Thymus (tissue), 11 donors: ENCODE results near the gene FHIT. TPM values are rescaled to one million over a fixed set of nuclear protein-coding genes. Genes with fewer than 3 reads are reported as not detected.

Source experiments
- DNase-seq, 9 donors: peaks; one replicate each; pipeline ENCODE4 v3.0.0-alpha.2; 2013; ENCODE audit warnings: low spot score in 9 of 9, low read depth in 6 of 9, missing footprints in 1 of 9
- H3K27ac ChIP-seq, 2 donors: one replicate each; pipeline ENCODE4 v1.5.1; 2013; ENCODE audit warnings: control low read depth in 1 of 2, low read depth in 1 of 2, low read length in 1 of 2, mild to moderate bottlenecking in 1 of 2, moderate library complexity in 1 of 2
- H3K27me3 ChIP-seq, 2 donors: one replicate each; pipeline ENCODE4 v1.5.1; 2013; ENCODE audit warnings: low read length in 1 of 2; ENCODE audit not compliant: control insufficient read depth in 2 of 2, insufficient read depth in 1 of 2
- H3K36me3 ChIP-seq, 2 donors: one replicate each; pipeline ENCODE4 v1.5.1; 2013; ENCODE audit warnings: low read length in 1 of 2, mild to moderate bottlenecking in 1 of 2, moderate library complexity in 1 of 2; ENCODE audit not compliant: control insufficient read depth in 2 of 2, insufficient read depth in 2 of 2
- H3K4me1 ChIP-seq, 2 donors: one replicate each; pipeline ENCODE4 v1.5.1; 2013; ENCODE audit warnings: low read length in 2 of 2; ENCODE audit not compliant: control insufficient read depth in 2 of 2, insufficient read depth in 2 of 2
- H3K4me3 ChIP-seq, 2 donors: one replicate each; pipeline ENCODE4 v1.5.1; 2013; ENCODE audit warnings: low read length in 2 of 2, control low read depth in 1 of 2, mild to moderate bottlenecking in 1 of 2
- H3K9me3 ChIP-seq, 2 donors: one replicate each; pipeline ENCODE4 v1.5.1; 2013; ENCODE audit warnings: low read length in 1 of 2, mild to moderate bottlenecking in 1 of 2; ENCODE audit not compliant: control insufficient read depth in 2 of 2, insufficient read depth in 1 of 2
- WGBS: extraction: QIAGEN DNeasy Blood & Tissue Kit; methylation state at CpG from one replicate; pipeline ENCODE4 v1.1.7; 2013; 5-methylcytosine and 5-hydroxymethylcytosine counted together
- polyA plus RNA-seq: library from polyadenylated mRNA; stranded (reverse); fragments of 200-250 nt; gene quantifications from one replicate; pipeline ENCODE4 v1.2.3, GENCODE V29; 2013
- total RNA-seq: library from RNA; stranded (reverse); fragments of 120-200 nt; gene quantifications from one replicate; pipeline ENCODE4 v1.2.4, GENCODE V29; 2013
- donor health status: healthy.

The FHIT gene
- total and polyA plus RNA-seq, 2 donors, result 9.2 to 13.2 TPM

GRCh38 chr3:59894425-59895121 is 1356.7 kb downstream of the FHIT start:
- H3K4me3 ChIP-seq, result no peak overlapping the region
- no peak overlapping the region for H3K27ac ChIP-seq
- no peak for DNase-seq
- no peaks in the 10 kb centered on the region for H3K27me3 ChIP-seq
- no peaks in the 10 kb centered on the region for H3K36me3 ChIP-seq
- H3K9me3 ChIP-seq, result no peaks in the 10 kb centered on the region
- peaks cover 0 to 12% of the 10 kb centered on the region in 2 donors for H3K4me1 ChIP-seq
- WGBS, result over 99% methylated on average over 2 of the region's 2 CpGs

- 98% methylated on average over 3 of the region's 3 CpGs for WGBS
- Histone ChIP-seq H3K36me3 (no peaks in the 10 kb centered on the region), H3K4me3 (no peak overlapping the region), H3K27ac (no peak overlapping the region), H3K9me3 (no peaks in the 10 kb centered on the region), H3K27me3 (no peaks in the 10 kb centered on the region), H3K4me1 (peaks cover 5 to 19% of the 10 kb centered on the region in 2 donors)
- DNase-seq, result no peak
Observed at GRCh38 chr3:59890639-59891038, 1360.6 kb downstream of the FHIT start.

- no peak overlapping the region for H3K4me3 ChIP-seq
- WGBS, result 97% methylated on average over 1 of the region's 1 CpG
- peaks cover 0 to 2% of the 10 kb centered on the region in 2 donors for H3K36me3 ChIP-seq
- H3K4me1 ChIP-seq, result peaks cover 5 to 17% of the 10 kb centered on the region in 2 donors
- no peaks in the 10 kb centered on the region for H3K27me3 ChIP-seq
- no peak for DNase-seq
- no peaks in the 10 kb centered on the region for H3K9me3 ChIP-seq
- no peak overlapping the region for H3K27ac ChIP-seq
Observed at GRCh38 chr3:59886790-59887189, 1364.5 kb downstream of the FHIT start.

- Histone ChIP-seq H3K4me3 (no peak overlapping the region), H3K36me3 (peaks cover 0 to 2% of the 10 kb centered on the region in 2 donors), H3K4me1 (peaks cover 7 to 17% of the 10 kb centered on the region in 2 donors), H3K9me3 (no peaks in the 10 kb centered on the region), H3K27ac (no peak overlapping the region), H3K27me3 (no peaks in the 10 kb centered on the region)
- 60% methylated on average over 2 of the region's 2 CpGs for WGBS
- DNase-seq, result peak in 1 of 9 donors; percentile 29
Observed at GRCh38 chr3:59885899-59886400, 1365.3 kb downstream of the FHIT start.

GRCh38 chr3:59885101-59885500 is 1366.2 kb downstream of the FHIT start:
- peaks cover 0 to 2% of the 10 kb centered on the region in 2 donors for H3K36me3 ChIP-seq
- WGBS, result 79% methylated on average over 4 of the region's 4 CpGs
- H3K4me3 ChIP-seq, result no peak overlapping the region
- peak in 1 of 9 donors; percentile 31 for DNase-seq
- H3K27ac ChIP-seq, result no peak overlapping the region
- peaks cover 7 to 19% of the 10 kb centered on the region in 2 donors for H3K4me1 ChIP-seq
- no peaks in the 10 kb centered on the region for H3K9me3 ChIP-seq
- H3K27me3 ChIP-seq, result no peaks in the 10 kb centered on the region

GRCh38 chr3:59884409-59884808 is 1366.8 kb downstream of the FHIT start:
- no peak for DNase-seq
- H3K27me3 ChIP-seq, result no peaks in the 10 kb centered on the region
- peaks cover 0 to 2% of the 10 kb centered on the region in 2 donors for H3K36me3 ChIP-seq
- no peak overlapping the region for H3K27ac ChIP-seq
- no peak overlapping the region for H3K4me3 ChIP-seq
- H3K4me1 ChIP-seq, result peaks cover 7 to 26% of the 10 kb centered on the region in 2 donors
- H3K9me3 ChIP-seq, result no peaks in the 10 kb centered on the region
- 89% methylated on average over 2 of the region's 2 CpGs for whole genome bisulfite sequencing

GRCh38 chr3:59882746-59883145 is 1368.5 kb downstream of the FHIT start:
- no peaks in the 10 kb centered on the region for H3K27me3 ChIP-seq
- H3K9me3 ChIP-seq, result no peaks in the 10 kb centered on the region
- 96% methylated on average over 2 of the region's 2 CpGs for WGBS
- H3K4me1 ChIP-seq, result peaks cover 7 to 32% of the 10 kb centered on the region in 2 donors
- H3K27ac ChIP-seq, result no peak overlapping the region
- H3K4me3 ChIP-seq, result no peak overlapping the region
- no peak for DNase-seq
- peaks cover 0 to 2% of the 10 kb centered on the region in 2 donors for H3K36me3 ChIP-seq

GRCh38 chr3:59880717-59881116 is 1370.5 kb downstream of the FHIT start:
- WGBS, result 94% methylated on average over 2 of the region's 2 CpGs
- Histone ChIP-seq H3K9me3 (no peaks in the 10 kb centered on the region), H3K4me1 (peaks cover 3 to 22% of the 10 kb centered on the region in 2 donors), H3K27ac (no peak overlapping the region), H3K27me3 (no peaks in the 10 kb centered on the region), H3K4me3 (no peak overlapping the region), H3K36me3 (peaks cover 0 to 2% of the 10 kb centered on the region in 2 donors)
- DNase-seq, result no peak

- 33% methylated on average over 2 of the region's 2 CpGs for WGBS
- Histone ChIP-seq H3K4me3 (no peak overlapping the region), H3K36me3 (peaks cover 0 to 2% of the 10 kb centered on the region in 2 donors), H3K27me3 (no peaks in the 10 kb centered on the region), H3K4me1 (peaks cover 2 to 14% of the 10 kb centered on the region in 2 donors), H3K9me3 (no peaks in the 10 kb centered on the region), H3K27ac (no peak overlapping the region)
- peak in 1 of 9 donors; percentile 28 for DNase-seq
Observed at GRCh38 chr3:59879031-59879581, 1372.1 kb downstream of the FHIT start.
